Spleen (tissue), 7 donors: ENCODE data around the gene AGER.

Experiments used
- POLR2A ChIP-seq, 3 donors: fragments of 450-650 bp; IDR thresholded peaks; one replicate each; pipeline ENCODE4 v1.5.1; 2017; ENCODE audit warnings: antibody characterized with exemption in 3 of 3, mild to moderate bottlenecking in 1 of 3
- POLR2AphosphoS5 ChIP-seq, 3 donors: sonication (generic); formaldehyde crosslinking; IDR thresholded peaks; one replicate each; pipeline ENCODE4 v1.5.1; 2017; ENCODE audit warnings: antibody characterized with exemption in 3 of 3
- TF ChIP-seq, protein P1 (sequence below), 11 experiments: fragments of 200-600 bp in 7 of 11; fragments of 450-650 bp in 4 of 11; sonication (generic) in 4 of 11; IDR thresholded peaks in 8 of 11; conservative IDR thresholded peaks in 3 of 11; 1 replicate in 7 of 11; 2 replicates in 4 of 11; pipeline versions ENCODE4 v1.4.0 to v1.8.0; 2016 to 2021; ENCODE audit warnings: antibody characterized with exemption in 11 of 11, inconsistent platforms in 4 of 11, mild to moderate bottlenecking in 1 of 11
- donor health status: DM: no; HTN: no; CAD: no; lungs with moderate emphysema.
- donor health status: DM: no; HTN: no; CAD: no.
- donor health status: DM: no; HTN: no; CAD: no.

DNA sequence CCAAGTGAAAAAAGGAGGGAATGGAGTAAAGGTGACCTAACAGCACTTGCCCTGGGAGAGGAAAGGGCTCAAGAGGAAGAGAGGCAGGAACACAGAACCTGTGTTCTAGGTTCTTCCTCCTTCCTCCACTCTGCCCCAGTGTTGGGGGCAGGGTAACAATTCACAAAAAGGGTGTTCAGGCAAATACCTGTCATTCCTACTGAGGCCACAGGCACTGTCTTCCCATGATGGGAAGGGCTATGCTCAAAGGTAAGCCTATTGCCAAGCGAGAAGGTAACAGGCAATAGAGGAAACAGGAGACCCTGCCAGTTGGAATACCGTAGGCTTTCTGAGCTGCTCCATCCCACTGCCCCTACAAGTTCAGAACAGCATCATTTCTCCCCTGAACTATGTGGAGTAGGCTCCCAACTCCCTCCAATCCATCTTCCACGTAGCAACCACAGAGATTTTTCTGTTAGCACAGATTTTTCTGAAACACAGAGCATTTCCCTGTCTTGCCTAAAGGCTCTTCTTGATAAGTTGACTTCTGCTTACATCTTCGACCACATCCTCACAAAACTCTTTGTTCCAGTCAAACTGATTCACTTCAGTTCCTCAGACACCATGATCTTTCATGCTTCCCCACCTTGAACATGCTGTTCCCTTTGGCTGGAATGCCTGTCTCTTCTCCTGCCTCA is 10.9 kb downstream of the AGER start:
- TF ChIP-seq, protein P1, sequence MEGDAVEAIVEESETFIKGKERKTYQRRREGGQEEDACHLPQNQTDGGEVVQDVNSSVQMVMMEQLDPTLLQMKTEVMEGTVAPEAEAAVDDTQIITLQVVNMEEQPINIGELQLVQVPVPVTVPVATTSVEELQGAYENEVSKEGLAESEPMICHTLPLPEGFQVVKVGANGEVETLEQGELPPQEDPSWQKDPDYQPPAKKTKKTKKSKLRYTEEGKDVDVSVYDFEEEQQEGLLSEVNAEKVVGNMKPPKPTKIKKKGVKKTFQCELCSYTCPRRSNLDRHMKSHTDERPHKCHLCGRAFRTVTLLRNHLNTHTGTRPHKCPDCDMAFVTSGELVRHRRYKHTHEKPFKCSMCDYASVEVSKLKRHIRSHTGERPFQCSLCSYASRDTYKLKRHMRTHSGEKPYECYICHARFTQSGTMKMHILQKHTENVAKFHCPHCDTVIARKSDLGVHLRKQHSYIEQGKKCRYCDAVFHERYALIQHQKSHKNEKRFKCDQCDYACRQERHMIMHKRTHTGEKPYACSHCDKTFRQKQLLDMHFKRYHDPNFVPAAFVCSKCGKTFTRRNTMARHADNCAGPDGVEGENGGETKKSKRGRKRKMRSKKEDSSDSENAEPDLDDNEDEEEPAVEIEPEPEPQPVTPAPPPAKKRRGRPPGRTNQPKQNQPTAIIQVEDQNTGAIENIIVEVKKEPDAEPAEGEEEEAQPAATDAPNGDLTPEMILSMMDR (IDR thresholded peaks at IDR 0.05 in 8 of 11, conservative IDR thresholded peaks at IDR 0.05 in 3 of 11): no peak
- TF ChIP-seq POLR2A (IDR thresholded peaks at IDR 0.05) (no peak), POLR2AphosphoS5 (IDR thresholded peaks at IDR 0.05) (no peak)
